NCI-H1048 (cell line): ENCODE results near the gene LRRC46.

ENCODE experiments used
- DNase-seq: peaks from one replicate; lab custom pipeline; 2025; lab: John Stamatoyannopoulos, UW

The LRRC46 gene

GRCh38 chr17:47831934-47832327, 461 bp downstream of the LRRC46 start:
- no peak for DNase-seq

GRCh38 chr17:47834756-47835155, 3.3 kb downstream of the LRRC46 start:
- DNase-seq: no peak

DNA sequence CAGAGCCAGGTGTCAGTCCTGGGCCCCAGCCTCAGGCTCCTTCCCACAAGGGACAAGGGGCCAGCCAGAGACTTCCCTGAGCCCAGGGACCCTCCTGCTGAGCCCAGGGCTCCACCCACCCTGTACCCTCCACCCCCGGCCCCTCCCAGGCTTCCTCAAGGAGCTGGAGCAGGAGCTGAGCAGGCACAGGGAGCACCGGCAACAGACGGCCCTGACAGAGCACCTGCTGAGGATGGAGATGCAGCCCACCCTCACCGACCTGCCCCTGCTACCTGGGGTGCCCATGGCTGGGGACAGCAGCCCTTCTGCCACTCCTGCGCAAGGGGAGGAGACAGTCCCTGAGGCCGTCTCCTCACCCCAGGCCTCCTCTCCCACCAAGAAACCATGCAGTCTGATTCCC, 5.1 kb downstream of the LRRC46 start:
- DNase-seq: no peak

- DNase-seq: no peak
Measured at GRCh38 chr17:47837401-47838039, 6.0 kb downstream of the LRRC46 start.

GRCh38 chr17:47838636-47839035, 7.2 kb downstream of the LRRC46 start:
- DNase-seq: no peak

DNA sequence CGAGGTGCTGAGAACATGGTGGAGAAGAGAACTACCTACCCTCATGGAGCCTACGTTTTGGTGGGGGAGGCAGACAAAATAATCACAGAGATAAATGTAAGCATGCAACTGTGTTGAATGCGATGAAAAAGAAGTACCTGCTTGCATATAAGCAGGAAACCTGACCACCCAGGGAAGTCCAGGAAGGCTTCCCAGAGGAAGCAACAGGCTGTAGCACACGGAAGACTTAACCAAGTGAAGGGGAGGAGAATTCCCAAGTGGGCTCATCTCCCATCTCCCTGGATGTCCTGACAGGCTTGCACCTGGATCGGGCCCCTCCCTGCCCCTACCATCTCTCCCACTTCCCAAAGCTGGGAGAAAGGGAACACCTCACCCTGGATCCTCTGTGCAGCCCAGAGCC, 7.6 kb downstream of the LRRC46 start:
- no peak for DNase-seq

- DNase-seq: no peak
Measured at GRCh38 chr17:47840001-47840741, 8.7 kb downstream of the LRRC46 start.

GRCh38 chr17:47840742-47841487, 9.4 kb downstream of the LRRC46 start, which contains the start of gene SCRN2:
TSS of gene SCRN2 (minus strand) at chr17:47841273. CDS start at chr17:47840843, 430 bp downstream.
- DNase-seq: peak; percentile 50

- DNase-seq: no peak
Measured at GRCh38 chr17:47841488-47842291, 10.2 kb downstream of the LRRC46 start.

DNA sequence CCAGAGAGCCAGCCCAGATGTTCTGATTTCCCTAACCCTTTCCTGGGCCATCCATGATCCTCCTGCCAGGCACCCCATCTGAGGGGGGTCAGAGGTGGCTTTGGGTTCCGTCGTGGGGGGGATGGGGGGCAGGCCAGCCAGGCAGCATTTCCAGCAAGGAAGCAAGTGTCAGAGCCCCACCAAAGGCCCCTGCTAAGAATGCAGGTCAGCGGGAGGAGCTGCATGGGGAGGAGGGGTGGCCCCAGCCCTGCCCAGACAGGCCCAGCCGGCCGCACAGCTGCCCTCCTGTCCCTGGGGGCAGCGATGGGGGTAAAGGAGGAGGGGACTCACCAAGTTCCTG, 11.9 kb downstream of the LRRC46 start:
- no peak for DNase-seq

DNA sequence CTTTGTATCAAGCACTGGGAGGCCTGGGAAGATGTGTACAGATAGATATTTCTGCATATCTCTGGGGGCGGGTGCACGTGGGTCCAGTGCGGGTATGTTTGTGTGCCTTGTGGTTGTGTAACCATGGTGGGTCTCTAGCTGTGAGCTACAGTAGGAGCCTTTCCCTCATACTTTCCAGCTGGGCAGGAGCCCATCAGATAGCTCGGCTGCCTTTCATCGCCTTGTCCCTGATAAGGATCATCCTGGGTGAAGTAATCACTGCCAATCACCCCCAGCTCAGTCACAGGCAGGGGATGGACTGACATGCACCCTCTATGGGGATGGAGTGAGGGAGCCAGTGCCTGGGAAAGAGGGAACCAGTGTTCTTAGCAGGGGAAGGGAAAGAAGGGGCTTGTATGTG, 12.8 kb downstream of the LRRC46 start:
- DNase-seq: no peak

GRCh38 chr17:47844814-47845715, 13.6 kb downstream of the LRRC46 start:
- DNase-seq: no peak

- DNase-seq: no peak
Measured at GRCh38 chr17:47845716-47846075, 14.2 kb downstream of the LRRC46 start.

GRCh38 chr17:47846716-47847340, 15.4 kb downstream of the LRRC46 start:
- DNase-seq: no peak

GRCh38 chr17:47847341-47848197, 16.1 kb downstream of the LRRC46 start:
- no peak for DNase-seq

DNA sequence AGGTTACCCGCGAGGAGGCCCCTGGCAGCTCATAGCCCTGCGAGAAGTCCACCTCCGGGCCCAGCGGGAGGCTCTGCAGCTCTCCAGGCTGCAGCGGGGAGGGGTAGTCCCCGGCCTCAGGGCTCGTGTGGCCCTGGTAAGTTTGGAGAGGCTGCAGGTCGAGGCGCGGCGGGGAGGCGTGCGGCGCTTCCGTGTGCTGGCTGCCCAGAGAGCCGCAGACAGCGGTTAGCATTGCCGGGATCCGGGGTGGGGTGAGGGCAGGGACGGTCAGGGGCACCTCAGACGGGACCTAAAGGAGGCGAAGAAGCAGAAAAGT, 16.7 kb downstream of the LRRC46 start:
- no peak for DNase-seq

- no peak for DNase-seq
Measured at GRCh38 chr17:47850373-47850691, 18.9 kb downstream of the LRRC46 start.

GRCh38 chr17:47850692-47851573, 19.5 kb downstream of the LRRC46 start, which contains the start of gene SP6:
TSS of gene SP6 (minus strand) at chr17:47851163. CDS start at chr17:47848429, 2,734 bp downstream.
- no peak for DNase-seq

- no peak for DNase-seq
Measured at GRCh38 chr17:47851764-47852112, 20.3 kb downstream of the LRRC46 start.
